Activated T-cell treated with anti-CD3 and anti-CD28 coated beads, Interleukin-2, amount 50 U/mL, for 4 hours (primary cell): ENCODE results near the gene ANKRD49. TPM values are rescaled to one million over a fixed set of nuclear protein-coding genes. Genes with fewer than 3 reads are reported as not detected.

Experiments used
- ATAC-seq, 2 donors: fragments of 200-7000 bp; cut with Tn5 transposase; one replicate each; pipeline ENCODE4 v1.10.0; 2021
- DNase-seq: peaks from one replicate; pipeline ENCODE4 v3.0.0-alpha.2; 2020
- H3K27me3 Mint-ChIP-seq: one replicate; pipeline ENCODE4 v1.8.0; 2021; ENCODE audit warnings: low read depth, mixed read lengths
- H3K36me3 Mint-ChIP-seq: one replicate; pipeline ENCODE4 v1.8.0; 2022; ENCODE audit warnings: mixed read lengths; ENCODE audit not compliant: insufficient read depth
- H3K4me1 Mint-ChIP-seq: one replicate; pipeline ENCODE4 v1.8.0; 2021; ENCODE audit warnings: low read depth, mixed read lengths
- H3K4me3 Mint-ChIP-seq: one replicate; pipeline ENCODE4 v1.8.0; 2021; ENCODE audit warnings: mild to moderate bottlenecking, moderate library complexity, mixed read lengths
- H3K9me3 Mint-ChIP-seq: one replicate; pipeline ENCODE4 v1.8.0; 2021; ENCODE audit warnings: mixed read lengths
- total RNA-seq, 3 donors: library from RNA; stranded (reverse); gene quantifications; one replicate each; pipeline ENCODE4 v1.2.1, GENCODE V29; 2021

The ANKRD49 gene
- total RNA-seq, result 10 to 100 TPM; 14.7 to 18.8 (median 17.2) TPM

GRCh38 chr11:94493281-94494125 is at the start of gene ANKRD49, which contains the start of gene MRE11:
Gene ANKRD49, plus strand, starts transcription at chr11:94493984. Its CDS starts 2,710 bp downstream, at chr11:94496694.
Gene MRE11, minus strand, starts transcription at chr11:94493844. Its CDS starts 1,043 bp downstream, at chr11:94492801.
- Mint-ChIP-seq H3K4me1 (peaks cover 32% of the 10 kb centered on the region), H3K9me3 (no peaks in the 10 kb centered on the region), H3K36me3 (peaks cover 24% of the 10 kb centered on the region), H3K27me3 (no peaks in the 10 kb centered on the region), H3K4me3 (peak within 1 kb of the TSS; percentile 96)
- ATAC-seq, result peak; percentile 99
- peak; percentile 95 for DNase-seq

- Mint-ChIP-seq H3K36me3 (peaks cover 36% of the 10 kb centered on the region), H3K4me3 (no peak overlapping the region), H3K27me3 (no peaks in the 10 kb centered on the region), H3K9me3 (no peaks in the 10 kb centered on the region), H3K4me1 (no peaks in the 10 kb centered on the region)
- no peak for DNase-seq
- no peak for ATAC-seq
Measured at GRCh38 chr11:94445641-94446040, 48.1 kb upstream of the ANKRD49 start.

- H3K4me1 Mint-ChIP-seq, result no peaks in the 10 kb centered on the region
- H3K36me3 Mint-ChIP-seq, result peaks cover 27% of the 10 kb centered on the region
- no peak overlapping the region for H3K4me3 Mint-ChIP-seq
- DNase-seq (no peak), ATAC-seq (no peak)
- no peaks in the 10 kb centered on the region for H3K27me3 Mint-ChIP-seq
- H3K9me3 Mint-ChIP-seq, result no peaks in the 10 kb centered on the region
Measured at GRCh38 chr11:94447149-94447548, 46.6 kb upstream of the ANKRD49 start.

- Mint-ChIP-seq H3K4me3 (no peak overlapping the region), H3K36me3 (peaks cover 24% of the 10 kb centered on the region), H3K9me3 (peaks cover 4% of the 10 kb centered on the region), H3K27me3 (no peaks in the 10 kb centered on the region), H3K4me1 (no peaks in the 10 kb centered on the region)
- ATAC-seq (no peak), DNase-seq (no peak)
Measured at GRCh38 chr11:94449029-94449428, 44.8 kb upstream of the ANKRD49 start.

GRCh38 chr11:94449437-94449836 is 44.3 kb upstream of the ANKRD49 start:
- H3K27me3 Mint-ChIP-seq, result no peaks in the 10 kb centered on the region
- DNase-seq (no peak), ATAC-seq (no peak)
- peaks cover 20% of the 10 kb centered on the region for H3K36me3 Mint-ChIP-seq
- H3K4me3 Mint-ChIP-seq, result no peak overlapping the region
- H3K9me3 Mint-ChIP-seq, result peaks cover 4% of the 10 kb centered on the region
- no peaks in the 10 kb centered on the region for H3K4me1 Mint-ChIP-seq

- Mint-ChIP-seq H3K27me3 (no peaks in the 10 kb centered on the region), H3K9me3 (peaks cover 4% of the 10 kb centered on the region), H3K4me1 (no peaks in the 10 kb centered on the region), H3K4me3 (no peak overlapping the region), H3K36me3 (peaks cover 18% of the 10 kb centered on the region)
- no peak for DNase-seq
- no peak for ATAC-seq
Measured at GRCh38 chr11:94450048-94450447, 43.7 kb upstream of the ANKRD49 start.

GRCh38 chr11:94452988-94453387 is 40.8 kb upstream of the ANKRD49 start:
- H3K27me3 Mint-ChIP-seq, result no peaks in the 10 kb centered on the region
- peaks cover 4% of the 10 kb centered on the region for H3K9me3 Mint-ChIP-seq
- no peak overlapping the region for H3K4me3 Mint-ChIP-seq
- no peak for ATAC-seq
- DNase-seq, result no peak
- no peaks in the 10 kb centered on the region for H3K4me1 Mint-ChIP-seq
- H3K36me3 Mint-ChIP-seq, result peaks cover 33% of the 10 kb centered on the region

GRCh38 chr11:94454301-94454700 is 39.5 kb upstream of the ANKRD49 start:
- ATAC-seq, result no peak
- H3K36me3 Mint-ChIP-seq, result peaks cover 32% of the 10 kb centered on the region
- no peaks in the 10 kb centered on the region for H3K27me3 Mint-ChIP-seq
- no peak overlapping the region for H3K4me3 Mint-ChIP-seq
- no peaks in the 10 kb centered on the region for H3K4me1 Mint-ChIP-seq
- DNase-seq, result no peak
- peaks cover 4% of the 10 kb centered on the region for H3K9me3 Mint-ChIP-seq

- no peak for DNase-seq
- no peak overlapping the region for H3K4me3 Mint-ChIP-seq
- H3K4me1 Mint-ChIP-seq, result no peaks in the 10 kb centered on the region
- no peaks in the 10 kb centered on the region for H3K27me3 Mint-ChIP-seq
- ATAC-seq, result no peak
- peaks cover 40% of the 10 kb centered on the region for H3K36me3 Mint-ChIP-seq
- peaks cover 4% of the 10 kb centered on the region for H3K9me3 Mint-ChIP-seq
Measured at GRCh38 chr11:94455861-94456260, 37.9 kb upstream of the ANKRD49 start.

- Mint-ChIP-seq H3K36me3 (peaks cover 49% of the 10 kb centered on the region), H3K27me3 (no peaks in the 10 kb centered on the region), H3K9me3 (peaks cover 4% of the 10 kb centered on the region), H3K4me3 (no peak overlapping the region), H3K4me1 (no peaks in the 10 kb centered on the region)
- ATAC-seq (no peak), DNase-seq (no peak)
Measured at GRCh38 chr11:94457118-94458029, 36.4 kb upstream of the ANKRD49 start.

GRCh38 chr11:94459576-94459975 is 34.2 kb upstream of the ANKRD49 start:
- H3K27me3 Mint-ChIP-seq, result no peaks in the 10 kb centered on the region
- H3K4me1 Mint-ChIP-seq, result peaks cover 2% of the 10 kb centered on the region
- ATAC-seq, result no peak
- no peak overlapping the region for H3K4me3 Mint-ChIP-seq
- H3K36me3 Mint-ChIP-seq, result peaks cover 58% of the 10 kb centered on the region
- DNase-seq, result no peak
- no peaks in the 10 kb centered on the region for H3K9me3 Mint-ChIP-seq

GRCh38 chr11:94469416-94469815 is 24.4 kb upstream of the ANKRD49 start:
- ATAC-seq (peak in 1 of 2 donors; percentile 7), DNase-seq (no peak)
- Mint-ChIP-seq H3K9me3 (no peaks in the 10 kb centered on the region), H3K27me3 (no peaks in the 10 kb centered on the region), H3K4me1 (peaks cover 13% of the 10 kb centered on the region), H3K4me3 (no peak overlapping the region), H3K36me3 (peaks cover 54% of the 10 kb centered on the region)

- Mint-ChIP-seq H3K36me3 (peaks cover 54% of the 10 kb centered on the region), H3K4me1 (peaks cover 18% of the 10 kb centered on the region), H3K27me3 (no peaks in the 10 kb centered on the region), H3K4me3 (no peak overlapping the region), H3K9me3 (no peaks in the 10 kb centered on the region)
- ATAC-seq, result peak; percentile 40 to 56
- no peak for DNase-seq
Measured at GRCh38 chr11:94472916-94473799, 20.6 kb upstream of the ANKRD49 start.

- no peaks in the 10 kb centered on the region for H3K9me3 Mint-ChIP-seq
- H3K4me3 Mint-ChIP-seq, result no peak overlapping the region
- peaks cover 54% of the 10 kb centered on the region for H3K36me3 Mint-ChIP-seq
- H3K4me1 Mint-ChIP-seq, result peaks cover 18% of the 10 kb centered on the region
- ATAC-seq, result no peak
- H3K27me3 Mint-ChIP-seq, result no peaks in the 10 kb centered on the region
- DNase-seq, result no peak
Measured at GRCh38 chr11:94477624-94478023, 16.2 kb upstream of the ANKRD49 start.
